Uterus (tissue), 4 donors: ENCODE data around the gene DNA2. TPM values are rescaled to one million over a fixed set of nuclear protein-coding genes. Genes with fewer than 3 reads are reported as not detected.

Experiments used
- DNase-seq, 2 donors: peaks; one replicate each; pipeline ENCODE4 v3.0.0-alpha.2; 2019 to 2020
- H3K27ac ChIP-seq, 2 donors: fragments of 200-600 bp; sonication (generic); 1 replicate in 1 of 2; 2 replicates in 1 of 2; pipeline ENCODE4 v1.5.1; 2016 to 2018
- H3K27me3 ChIP-seq, 2 donors: fragments of 200-600 bp; sonication (generic); one replicate each; pipeline ENCODE4 v1.5.1; 2018 to 2019; ENCODE audit warnings: control low read depth in 1 of 2
- H3K36me3 ChIP-seq, 2 donors: fragments of 200-600 bp; sonication (generic); one replicate each; pipeline ENCODE4 v1.5.1; 2019; ENCODE audit warnings: control low read depth in 1 of 2
- H3K4me1 ChIP-seq, 2 donors: fragments of 200-600 bp; sonication (generic); one replicate each; pipeline ENCODE4 v1.5.1; 2018 to 2019; ENCODE audit warnings: control low read depth in 1 of 2
- H3K4me3 ChIP-seq, 2 donors: fragments of 200-600 bp; sonication (generic); 1 replicate in 1 of 2; 2 replicates in 1 of 2; pipeline ENCODE4 v1.5.1; 2018 to 2019; ENCODE audit warnings: mild to moderate bottlenecking in 1 of 2
- H3K9me3 ChIP-seq, 2 donors: fragments of 200-600 bp; sonication (generic); one replicate each; pipeline ENCODE4 v1.5.1; 2019; ENCODE audit warnings: control low read depth in 1 of 2
- CTCF ChIP-seq, 4 experiments: fragments of 200-600 bp in 2 of 4; fragments of 450-650 bp in 2 of 4; sonication (generic) in 2 of 4; IDR thresholded peaks; one replicate each; pipeline ENCODE4 v1.5.1; 2016 to 2019; ENCODE audit warnings: antibody characterized with exemption in 4 of 4, mild to moderate bottlenecking in 2 of 4, moderate library complexity in 1 of 4
- POLR2A ChIP-seq, 2 donors: fragments of 450-650 bp; IDR thresholded peaks; one replicate each; pipeline ENCODE4 v1.6.1; 2016; ENCODE audit warnings: antibody characterized with exemption in 2 of 2, mild to moderate bottlenecking in 1 of 2, moderate library complexity in 1 of 2
- intact Hi-C: fragments of 100-400 bp; cut with DNase I; formaldehyde crosslinking; loops from one replicate; pipeline ENCODE4 v1.15.1; 2023; ENCODE audit warnings: low total_unique reads
- total RNA-seq, 4 donors: library from RNA; depleted of rRNA in 3 of 4; stranded (reverse); fragments of >200 nt in 3 of 4; gene quantifications; one replicate each; pipeline versions ENCODE4 v1.1.0 to v1.2.4, GENCODE V29; 2014 to 2023
- donor health status: DM: yes; HTN: yes; CAD: no.

Gene DNA2
- total RNA-seq, 4 donors from 2014 or later: under 0.01 to 20.7 (median 3.7) TPM

GRCh38 chr10:68492118-68492517 is 20.3 kb upstream of the DNA2 start:
- H3K36me3 ChIP-seq: no peaks in the 10 kb centered on the region
- H3K27ac ChIP-seq: no peak overlapping the region
- TF ChIP-seq POLR2A (IDR thresholded peaks at IDR 0.05) (no peak), CTCF (IDR thresholded peaks at IDR 0.05) (no peak)
- no peak overlapping the region for H3K4me3 ChIP-seq
- H3K27me3 ChIP-seq: no peaks in the 10 kb centered on the region
- no peaks in the 10 kb centered on the region for H3K4me1 ChIP-seq
- no peaks in the 10 kb centered on the region for H3K9me3 ChIP-seq
- intact Hi-C loops: no loop called here
- no peak for DNase-seq

GRCh38 chr10:68489919-68490318 is 18.1 kb upstream of the DNA2 start:
- no peaks in the 10 kb centered on the region for H3K9me3 ChIP-seq
- no peaks in the 10 kb centered on the region for H3K36me3 ChIP-seq
- intact Hi-C loops: no loop called here
- TF ChIP-seq POLR2A (IDR thresholded peaks at IDR 0.05): no peak
- TF ChIP-seq CTCF (IDR thresholded peaks at IDR 0.05): no peak
- no peaks in the 10 kb centered on the region for H3K4me1 ChIP-seq
- H3K27me3 ChIP-seq: no peaks in the 10 kb centered on the region
- no peak overlapping the region for H3K4me3 ChIP-seq
- DNase-seq: no peak
- no peak overlapping the region for H3K27ac ChIP-seq

DNA sequence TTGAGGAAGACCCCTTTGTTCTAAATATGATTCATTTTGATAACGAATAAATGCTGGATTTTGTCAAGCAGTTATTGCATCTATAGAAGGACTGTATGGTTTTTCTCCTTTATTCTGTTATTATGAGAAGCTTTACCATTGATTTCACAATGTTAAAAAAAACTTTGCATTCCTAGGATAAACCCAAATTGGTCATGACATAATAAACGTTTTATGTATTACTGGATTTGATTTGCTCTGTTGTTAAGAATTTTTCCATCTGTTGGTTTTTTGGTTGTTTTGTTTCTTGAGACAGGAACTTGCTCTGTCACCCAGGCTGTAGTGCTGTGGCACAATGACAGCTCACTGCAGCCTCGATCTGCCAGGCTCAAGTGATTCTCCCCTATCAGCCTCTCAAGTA is 2.2 kb upstream of the DNA2 start:
- Histone ChIP-seq H3K4me1 (peaks cover 0 to 6% of the 10 kb centered on the region in 2 donors), H3K27ac (no peak overlapping the region), H3K36me3 (no peaks in the 10 kb centered on the region), H3K27me3 (no peaks in the 10 kb centered on the region), H3K9me3 (no peaks in the 10 kb centered on the region), H3K4me3 (no peak overlapping the region)
- TF ChIP-seq CTCF (IDR thresholded peaks at IDR 0.05): no peak
- TF ChIP-seq POLR2A (IDR thresholded peaks at IDR 0.05): no peak
- intact Hi-C loops: no loop called here
- DNase-seq: no peak

- DNase-seq: no peak
- Histone ChIP-seq H3K36me3 (no peaks in the 10 kb centered on the region), H3K4me1 (peaks cover 0 to 6% of the 10 kb centered on the region in 2 donors), H3K27ac (peak overlapping the region in 1 of 2 donors; percentile 60), H3K27me3 (no peaks in the 10 kb centered on the region), H3K4me3 (peak overlapping the region; percentile 53 to 55), H3K9me3 (no peaks in the 10 kb centered on the region)
- TF ChIP-seq CTCF (IDR thresholded peaks at IDR 0.05) (no peak), POLR2A (IDR thresholded peaks at IDR 0.05) (no peak)
- intact Hi-C loops: no loop called here
Measured at GRCh38 chr10:68471063-68471585, 649 bp downstream of the DNA2 start.

GRCh38 chr10:68470300-68470699 is 1.5 kb downstream of the DNA2 start:
- H3K4me3 ChIP-seq: no peak overlapping the region
- H3K9me3 ChIP-seq: no peaks in the 10 kb centered on the region
- H3K36me3 ChIP-seq: no peaks in the 10 kb centered on the region
- H3K27ac ChIP-seq: no peak overlapping the region
- intact Hi-C loops: no loop called here
- H3K27me3 ChIP-seq: no peaks in the 10 kb centered on the region
- peaks cover 0 to 6% of the 10 kb centered on the region in 2 donors for H3K4me1 ChIP-seq
- TF ChIP-seq CTCF (IDR thresholded peaks at IDR 0.05) (no peak), POLR2A (IDR thresholded peaks at IDR 0.05) (no peak)
- no peak for DNase-seq
